Neural progenitor cell (in vitro differentiated cells): ENCODE data around the gene KRT3.

Experiments
- EZH2 ChIP-seq: fragments of 200-600 bp; sonication (generic); IDR thresholded peaks from 2 replicates; pipeline ENCODE4 v1.6.1; 2017; ENCODE audit warnings: antibody characterized with exemption, mild to moderate bottlenecking, moderate library complexity
- TF ChIP-seq, protein P1 (sequence below): fragments of 200-600 bp; sonication (generic); IDR thresholded peaks from 2 replicates; pipeline ENCODE4 v1.5.1; 2017; ENCODE audit warnings: antibody characterized with exemption, mild to moderate bottlenecking

DNA sequence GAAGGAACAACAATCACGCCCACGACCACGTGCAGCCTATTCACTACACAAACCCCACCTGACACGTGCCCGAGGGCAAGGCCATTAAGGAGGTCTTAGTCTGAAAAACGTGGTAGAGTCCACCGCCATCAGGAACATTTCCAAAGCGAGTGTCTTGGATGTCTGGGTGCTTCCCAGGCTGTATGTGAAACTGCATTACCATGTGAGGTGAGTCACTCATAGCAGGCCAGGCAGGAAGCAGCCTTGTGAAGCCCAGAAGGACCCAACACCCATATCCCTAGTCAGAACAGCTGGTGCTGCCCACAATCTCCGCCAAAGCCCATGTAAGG lies 41.5 kb upstream of the KRT3 start:
- TF ChIP-seq, protein P1, sequence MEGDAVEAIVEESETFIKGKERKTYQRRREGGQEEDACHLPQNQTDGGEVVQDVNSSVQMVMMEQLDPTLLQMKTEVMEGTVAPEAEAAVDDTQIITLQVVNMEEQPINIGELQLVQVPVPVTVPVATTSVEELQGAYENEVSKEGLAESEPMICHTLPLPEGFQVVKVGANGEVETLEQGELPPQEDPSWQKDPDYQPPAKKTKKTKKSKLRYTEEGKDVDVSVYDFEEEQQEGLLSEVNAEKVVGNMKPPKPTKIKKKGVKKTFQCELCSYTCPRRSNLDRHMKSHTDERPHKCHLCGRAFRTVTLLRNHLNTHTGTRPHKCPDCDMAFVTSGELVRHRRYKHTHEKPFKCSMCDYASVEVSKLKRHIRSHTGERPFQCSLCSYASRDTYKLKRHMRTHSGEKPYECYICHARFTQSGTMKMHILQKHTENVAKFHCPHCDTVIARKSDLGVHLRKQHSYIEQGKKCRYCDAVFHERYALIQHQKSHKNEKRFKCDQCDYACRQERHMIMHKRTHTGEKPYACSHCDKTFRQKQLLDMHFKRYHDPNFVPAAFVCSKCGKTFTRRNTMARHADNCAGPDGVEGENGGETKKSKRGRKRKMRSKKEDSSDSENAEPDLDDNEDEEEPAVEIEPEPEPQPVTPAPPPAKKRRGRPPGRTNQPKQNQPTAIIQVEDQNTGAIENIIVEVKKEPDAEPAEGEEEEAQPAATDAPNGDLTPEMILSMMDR = no peak
- TF ChIP-seq EZH2 = no peak
